ENCODE measurements around the gene ATP6AP1.

The ATP6AP1 gene

GRCh38 chrX:154411981-154412340, 16.5 kb upstream of the ATP6AP1 start:
- TF ChIP-seq, protein P1, sequence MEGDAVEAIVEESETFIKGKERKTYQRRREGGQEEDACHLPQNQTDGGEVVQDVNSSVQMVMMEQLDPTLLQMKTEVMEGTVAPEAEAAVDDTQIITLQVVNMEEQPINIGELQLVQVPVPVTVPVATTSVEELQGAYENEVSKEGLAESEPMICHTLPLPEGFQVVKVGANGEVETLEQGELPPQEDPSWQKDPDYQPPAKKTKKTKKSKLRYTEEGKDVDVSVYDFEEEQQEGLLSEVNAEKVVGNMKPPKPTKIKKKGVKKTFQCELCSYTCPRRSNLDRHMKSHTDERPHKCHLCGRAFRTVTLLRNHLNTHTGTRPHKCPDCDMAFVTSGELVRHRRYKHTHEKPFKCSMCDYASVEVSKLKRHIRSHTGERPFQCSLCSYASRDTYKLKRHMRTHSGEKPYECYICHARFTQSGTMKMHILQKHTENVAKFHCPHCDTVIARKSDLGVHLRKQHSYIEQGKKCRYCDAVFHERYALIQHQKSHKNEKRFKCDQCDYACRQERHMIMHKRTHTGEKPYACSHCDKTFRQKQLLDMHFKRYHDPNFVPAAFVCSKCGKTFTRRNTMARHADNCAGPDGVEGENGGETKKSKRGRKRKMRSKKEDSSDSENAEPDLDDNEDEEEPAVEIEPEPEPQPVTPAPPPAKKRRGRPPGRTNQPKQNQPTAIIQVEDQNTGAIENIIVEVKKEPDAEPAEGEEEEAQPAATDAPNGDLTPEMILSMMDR (IDR thresholded peaks at IDR 0.05; ENCODE audit: low read length, missing control alignments) = no peak
- peak; percentile 49 for DNase-seq (ENCODE audit: low read depth)
- peak overlapping the region; percentile 60 for H3K4me3 ChIP-seq (replicated peaks; ENCODE audit: low read depth, low read length)

DNA sequence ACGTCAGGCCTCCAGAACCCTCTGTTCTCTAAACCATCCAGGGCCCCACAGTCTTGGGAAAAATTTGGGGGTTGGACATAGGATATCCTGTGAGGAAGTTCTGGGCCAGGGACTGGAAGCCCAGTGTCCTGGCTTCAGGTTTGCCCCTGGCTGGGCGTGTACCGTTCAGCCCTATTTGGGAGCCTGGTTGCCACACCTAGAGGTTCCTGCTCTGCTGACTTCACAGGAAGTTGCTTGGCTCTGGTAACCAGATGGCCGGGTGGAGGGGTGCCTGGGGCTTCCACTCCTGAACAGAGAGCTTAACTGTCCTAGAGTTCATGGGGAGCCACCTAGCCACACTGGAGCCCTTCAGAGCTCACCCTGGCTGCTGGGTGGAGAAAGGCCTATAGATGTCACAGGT, 16.0 kb upstream of the ATP6AP1 start:
- DNase-seq (ENCODE audit: low read depth) = no peak
- TF ChIP-seq, protein P1 (IDR thresholded peaks at IDR 0.05; ENCODE audit: low read length, missing control alignments) = no peak
- H3K4me3 ChIP-seq (replicated peaks; ENCODE audit: low read depth, low read length) = peak overlapping the region; percentile 60

GRCh38 chrX:154413142-154413541, 15.3 kb upstream of the ATP6AP1 start:
- DNase-seq (ENCODE audit: low read depth) = no peak
- no peak overlapping the region for H3K4me3 ChIP-seq (replicated peaks; ENCODE audit: low read depth, low read length)
- TF ChIP-seq, protein P1 (IDR thresholded peaks at IDR 0.05; ENCODE audit: low read length, missing control alignments) = no peak

DNA sequence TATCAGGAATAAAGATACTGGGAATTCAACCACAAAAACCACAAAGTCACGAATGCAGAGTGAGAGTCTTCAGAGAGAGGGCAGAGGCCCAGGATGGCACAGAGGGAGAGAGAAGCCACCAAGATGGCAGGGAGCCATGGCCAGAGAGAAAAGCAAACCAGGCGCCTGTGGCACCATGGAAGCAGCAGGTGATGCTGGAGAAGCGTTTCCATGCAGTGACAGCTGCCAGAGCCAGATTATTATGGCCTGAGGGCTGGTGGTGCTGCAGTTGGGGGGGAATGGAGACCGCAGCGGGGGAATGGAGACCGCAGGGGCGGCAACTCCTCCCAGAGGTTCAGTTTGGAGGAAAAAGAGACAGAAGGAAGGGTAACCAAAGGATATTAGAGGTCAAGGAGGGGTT, 11.3 kb upstream of the ATP6AP1 start:
- DNase-seq (ENCODE audit: low read depth) = no peak
- TF ChIP-seq, protein P1 (IDR thresholded peaks at IDR 0.05; ENCODE audit: low read length, missing control alignments) = no peak
- H3K4me3 ChIP-seq (replicated peaks; ENCODE audit: low read depth, low read length) = no peak overlapping the region

DNA sequence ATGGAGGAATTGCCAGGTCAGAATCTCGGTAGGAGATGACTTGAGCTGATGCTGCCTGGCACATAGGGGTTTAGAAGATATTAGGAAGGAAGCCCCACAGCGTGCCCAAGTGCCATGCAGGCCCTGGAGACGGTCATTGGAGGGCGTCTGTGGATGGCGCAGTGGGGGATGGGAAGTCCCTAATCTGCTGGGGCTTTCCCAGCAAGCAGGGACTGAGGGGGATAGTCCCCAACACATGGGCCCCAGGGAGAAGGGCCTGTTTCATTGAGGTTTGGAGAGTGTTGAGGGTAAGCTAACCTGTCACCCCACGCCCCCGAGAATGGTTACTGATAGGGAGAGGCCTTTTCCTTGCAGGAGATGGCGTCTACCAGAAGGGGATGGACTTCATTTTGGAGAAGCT, 9.3 kb upstream of the ATP6AP1 start:
- no peak for DNase-seq (ENCODE audit: low read depth)
- H3K4me3 ChIP-seq (replicated peaks; ENCODE audit: low read depth, low read length) = no peak overlapping the region
- TF ChIP-seq, protein P1 (IDR thresholded peaks at IDR 0.05; ENCODE audit: low read length, missing control alignments) = no peak

DNA sequence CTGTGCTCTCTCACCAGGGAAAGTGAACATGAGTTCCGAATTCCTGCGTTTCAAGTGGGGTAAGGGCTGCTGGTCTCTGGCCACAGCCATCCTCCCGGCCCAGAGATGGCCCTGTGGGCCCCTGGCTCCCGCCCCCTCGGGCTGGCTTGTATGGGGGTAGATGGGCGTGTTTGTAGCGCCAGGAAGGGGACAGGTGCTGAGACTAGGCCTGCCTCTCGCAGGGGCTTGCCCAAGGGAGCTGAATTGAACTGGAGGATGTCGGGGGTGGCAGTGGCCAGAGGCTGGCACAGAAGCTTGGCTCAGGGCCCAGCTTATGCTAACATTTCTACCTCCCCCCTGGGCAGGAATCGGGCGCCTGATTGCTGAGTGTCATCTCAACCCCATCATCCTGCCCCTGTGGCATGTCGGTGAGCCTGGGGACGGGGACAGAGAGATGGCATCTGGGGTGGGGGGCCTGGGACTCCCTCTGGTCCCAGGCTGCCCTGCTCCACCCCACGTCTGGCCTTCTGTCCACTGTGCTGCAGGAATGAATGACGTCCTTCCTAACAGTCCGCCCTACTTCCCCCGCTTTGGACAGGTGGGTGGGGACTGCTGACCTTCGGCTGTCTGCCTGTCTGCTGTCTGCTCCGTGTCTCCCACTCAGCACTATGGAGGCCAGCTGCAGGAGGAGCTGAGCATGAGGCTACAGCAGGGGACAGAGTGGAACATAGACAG, 8.6 kb upstream of the ATP6AP1 start:
- no peak overlapping the region for H3K4me3 ChIP-seq (replicated peaks; ENCODE audit: low read depth, low read length)
- DNase-seq (ENCODE audit: low read depth) = no peak

More for the DNA sequence above, 8.6 kb upstream of the ATP6AP1 start:
- TF ChIP-seq, protein P1 (IDR thresholded peaks at IDR 0.05; ENCODE audit: low read length, missing control alignments) = no peak

All from fibroblast of pulmonary artery (primary cell).